Neural progenitor cell (in vitro differentiated cells): ENCODE measurements around the gene TPST2. TPM values are rescaled to one million over a fixed set of nuclear protein-coding genes. Genes with fewer than 3 reads are reported as not detected.

Source experiments
- DNase-seq: peaks from one replicate; pipeline ENCODE4 v3.0.0-alpha.2; 2016; ENCODE audit warnings: low spot score
- H2AFZ ChIP-seq: fragments of 200-600 bp; sonication (generic); replicated peaks from 2 replicates; pipeline ENCODE4 v1.6.1; 2016; ENCODE audit warnings: antibody characterized with exemption
- H3F3A ChIP-seq: fragments of 200-600 bp; sonication (generic); 2 replicates; pipeline ENCODE4 v1.6.1; 2016; ENCODE audit warnings: antibody characterized with exemption, low read depth
- H3K27ac ChIP-seq: fragments of 200-600 bp; sonication (generic); 2 replicates; pipeline ENCODE4 v1.5.1; 2016; ENCODE audit warnings: mild to moderate bottlenecking
- H3K27me3 ChIP-seq: fragments of 200-600 bp; sonication (generic); 2 replicates; pipeline ENCODE4 v1.6.1; 2016; ENCODE audit warnings: mild to moderate bottlenecking, moderate library complexity
- H3K36me3 ChIP-seq: fragments of 200-600 bp; sonication (generic); 2 replicates; pipeline ENCODE4 v1.5.1; 2016
- H3K4me1 ChIP-seq: fragments of 200-600 bp; sonication (generic); 2 replicates; pipeline ENCODE4 v1.6.1; 2016; ENCODE audit warnings: mixed run types
- H3K4me2 ChIP-seq: fragments of 200-600 bp; sonication (generic); 2 replicates; pipeline ENCODE4 v1.6.1; 2016
- H3K4me3 ChIP-seq: fragments of 200-600 bp; sonication (generic); 2 replicates; pipeline ENCODE4 v1.5.1; 2016
- H3K79me2 ChIP-seq: fragments of 200-600 bp; sonication (generic); 2 replicates; pipeline ENCODE4 v1.6.1; 2016; ENCODE audit warnings: low read depth
- H3K9ac ChIP-seq: fragments of 200-600 bp; sonication (generic); 2 replicates; pipeline ENCODE4 v1.6.1; 2016
- H3K9me3 ChIP-seq: fragments of 200-600 bp; sonication (generic); 2 replicates; pipeline ENCODE4 v1.5.1; 2016; ENCODE audit warnings: low read depth
- H4K20me1 ChIP-seq: fragments of 200-600 bp; sonication (generic); 2 replicates; pipeline ENCODE4 v1.6.1; 2016; ENCODE audit warnings: low read depth
- H3K27ac Mint-ChIP-seq: 3 replicates; pipeline ENCODE4 v1.8.0; 2021; ENCODE audit warnings: mixed read lengths
- H3K27me3 Mint-ChIP-seq: 2 replicates; pipeline ENCODE4 v1.8.0; 2022; ENCODE audit warnings: low read depth, mild to moderate bottlenecking, inconsistent platforms, moderate library complexity, mixed read lengths; ENCODE audit not compliant: insufficient read depth
- H3K36me3 Mint-ChIP-seq: 3 replicates; pipeline ENCODE4 v1.8.0; 2021; ENCODE audit warnings: mixed read lengths
- H3K4me1 Mint-ChIP-seq: 3 replicates; pipeline ENCODE4 v1.8.0; 2021; ENCODE audit warnings: mixed read lengths
- H3K4me3 Mint-ChIP-seq: 3 replicates; pipeline ENCODE4 v1.8.0; 2021; ENCODE audit warnings: mild to moderate bottlenecking, moderate library complexity, mixed read lengths
- H3K9me3 Mint-ChIP-seq: 3 replicates; pipeline ENCODE4 v1.8.0; 2020; ENCODE audit warnings: mixed read lengths
- EZH2 ChIP-seq: fragments of 200-600 bp; sonication (generic); IDR thresholded peaks from 2 replicates; pipeline ENCODE4 v1.6.1; 2017; ENCODE audit warnings: antibody characterized with exemption, mild to moderate bottlenecking, moderate library complexity
- EZH2phosphoT487 ChIP-seq: fragments of 200-600 bp; sonication (generic); IDR thresholded peaks from 2 replicates; pipeline ENCODE4 v1.6.1; 2017; ENCODE audit warnings: antibody characterized with exemption
- total RNA-seq: library from RNA; depleted of rRNA; stranded (reverse); fragments of >200 nt; gene quantifications from 2 replicates; pipeline ENCODE4 v1.2.3, GENCODE V29; 2015; ENCODE audit warnings: low replicate concordance
- TF ChIP-seq, protein P1 (sequence below): fragments of 200-600 bp; sonication (generic); IDR thresholded peaks from 2 replicates; pipeline ENCODE4 v1.5.1; 2017; ENCODE audit warnings: antibody characterized with exemption, mild to moderate bottlenecking

TPST2 gene
- total RNA-seq, 1 donor from 2014 or later, result 31.7 TPM

DNA sequence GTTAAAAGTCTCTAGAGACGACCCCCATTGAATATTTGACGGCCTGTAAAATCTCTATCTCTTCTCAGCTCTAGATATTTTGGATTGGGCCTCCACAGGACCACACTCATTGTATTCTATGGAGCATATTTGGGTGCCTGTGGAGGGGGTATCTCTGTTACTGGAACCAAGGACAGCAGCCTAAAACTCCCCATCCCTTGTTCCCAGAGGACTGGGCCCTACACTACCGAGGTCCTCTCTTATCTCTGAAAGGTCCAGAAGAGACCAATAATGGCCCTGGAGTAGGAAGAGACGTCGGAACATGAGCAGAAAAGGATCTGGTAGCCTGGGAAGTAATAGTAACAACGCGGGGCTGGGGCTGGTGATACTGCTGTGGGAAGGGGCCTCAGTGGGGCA lies 106.9 kb downstream of the TPST2 start:
- no peaks in the 10 kb centered on the region for H3K9me3 ChIP-seq
- no peak for DNase-seq
- H3K79me2 ChIP-seq, result peaks cover 77% of the 10 kb centered on the region
- no peaks in the 10 kb centered on the region for H3K36me3 ChIP-seq
- Mint-ChIP-seq H3K27me3 (peaks cover 3% of the 10 kb centered on the region), H3K4me1 (peaks cover 47% of the 10 kb centered on the region), H3K27ac (peak overlapping the region; percentile 97), H3K36me3 (peaks cover 2% of the 10 kb centered on the region), H3K9me3 (no peaks in the 10 kb centered on the region), H3K4me3 (peak overlapping the region; percentile 98)
- peaks cover 4% of the 10 kb centered on the region for H4K20me1 ChIP-seq
- H3K27ac ChIP-seq, result peak overlapping the region; percentile 91
- H3F3A ChIP-seq, result peaks cover 23% of the 10 kb centered on the region
- H2AFZ ChIP-seq, result peak overlapping the region; percentile 22
- H3K27me3 ChIP-seq, result no peaks in the 10 kb centered on the region
- H3K4me1 ChIP-seq, result peaks cover 25% of the 10 kb centered on the region
- TF ChIP-seq EZH2, result no peak
- TF ChIP-seq, protein P1, sequence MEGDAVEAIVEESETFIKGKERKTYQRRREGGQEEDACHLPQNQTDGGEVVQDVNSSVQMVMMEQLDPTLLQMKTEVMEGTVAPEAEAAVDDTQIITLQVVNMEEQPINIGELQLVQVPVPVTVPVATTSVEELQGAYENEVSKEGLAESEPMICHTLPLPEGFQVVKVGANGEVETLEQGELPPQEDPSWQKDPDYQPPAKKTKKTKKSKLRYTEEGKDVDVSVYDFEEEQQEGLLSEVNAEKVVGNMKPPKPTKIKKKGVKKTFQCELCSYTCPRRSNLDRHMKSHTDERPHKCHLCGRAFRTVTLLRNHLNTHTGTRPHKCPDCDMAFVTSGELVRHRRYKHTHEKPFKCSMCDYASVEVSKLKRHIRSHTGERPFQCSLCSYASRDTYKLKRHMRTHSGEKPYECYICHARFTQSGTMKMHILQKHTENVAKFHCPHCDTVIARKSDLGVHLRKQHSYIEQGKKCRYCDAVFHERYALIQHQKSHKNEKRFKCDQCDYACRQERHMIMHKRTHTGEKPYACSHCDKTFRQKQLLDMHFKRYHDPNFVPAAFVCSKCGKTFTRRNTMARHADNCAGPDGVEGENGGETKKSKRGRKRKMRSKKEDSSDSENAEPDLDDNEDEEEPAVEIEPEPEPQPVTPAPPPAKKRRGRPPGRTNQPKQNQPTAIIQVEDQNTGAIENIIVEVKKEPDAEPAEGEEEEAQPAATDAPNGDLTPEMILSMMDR, result no peak
- TF ChIP-seq EZH2phosphoT487, result no peak
- peak overlapping the region; percentile 91 for H3K9ac ChIP-seq
- H3K4me3 ChIP-seq, result peak overlapping the region; percentile 78
- H3K4me2 ChIP-seq, result peak overlapping the region; percentile 95

- Histone ChIP-seq H3F3A (peaks cover 23% of the 10 kb centered on the region), H3K9ac (no peak overlapping the region), H4K20me1 (peaks cover 4% of the 10 kb centered on the region), H3K9me3 (no peaks in the 10 kb centered on the region), H3K4me3 (no peak overlapping the region), H3K4me2 (peak overlapping the region; percentile 95), H3K4me1 (peaks cover 25% of the 10 kb centered on the region), H3K27me3 (no peaks in the 10 kb centered on the region), H3K36me3 (no peaks in the 10 kb centered on the region), H3K79me2 (peaks cover 79% of the 10 kb centered on the region), H2AFZ (no peak overlapping the region), H3K27ac (no peak overlapping the region)
- TF ChIP-seq, protein P1, result no peak
- TF ChIP-seq EZH2 (no peak), EZH2phosphoT487 (no peak)
- Mint-ChIP-seq H3K9me3 (no peaks in the 10 kb centered on the region), H3K4me1 (peaks cover 55% of the 10 kb centered on the region), H3K36me3 (peaks cover 7% of the 10 kb centered on the region), H3K27me3 (peaks cover 3% of the 10 kb centered on the region), H3K4me3 (peak overlapping the region; percentile 98), H3K27ac (no peak overlapping the region)
- DNase-seq, result no peak
These were observed 107.8 kb downstream of the TPST2 start for GRCh38 chr22:26482161-26482560.

- H3K4me2 ChIP-seq, result peak overlapping the region; percentile 95
- peaks cover 9% of the 10 kb centered on the region for H3K36me3 Mint-ChIP-seq
- peaks cover 3% of the 10 kb centered on the region for H3K27me3 Mint-ChIP-seq
- H3K27ac ChIP-seq, result no peak overlapping the region
- H3K4me3 Mint-ChIP-seq, result peak overlapping the region; percentile 98
- peaks cover 25% of the 10 kb centered on the region for H3K4me1 ChIP-seq
- H3K9me3 ChIP-seq, result no peaks in the 10 kb centered on the region
- H3K4me3 ChIP-seq, result no peak overlapping the region
- peaks cover 76% of the 10 kb centered on the region for H3K79me2 ChIP-seq
- H3F3A ChIP-seq, result peaks cover 23% of the 10 kb centered on the region
- no peak for DNase-seq
- TF ChIP-seq, protein P1, result no peak
- TF ChIP-seq EZH2phosphoT487 (no peak), EZH2 (no peak)
- H3K27me3 ChIP-seq, result no peaks in the 10 kb centered on the region
- H2AFZ ChIP-seq, result no peak overlapping the region
- H3K4me1 Mint-ChIP-seq, result peaks cover 60% of the 10 kb centered on the region
- no peak overlapping the region for H3K9ac ChIP-seq
- peaks cover 4% of the 10 kb centered on the region for H4K20me1 ChIP-seq
- H3K27ac Mint-ChIP-seq, result no peak overlapping the region
- H3K36me3 ChIP-seq, result no peaks in the 10 kb centered on the region
- H3K9me3 Mint-ChIP-seq, result no peaks in the 10 kb centered on the region
These were observed 108.2 kb downstream of the TPST2 start for GRCh38 chr22:26481694-26482093.
